Hippocampal formation (tissue), 2 donors: ENCODE measurements around the gene PSMA6.
A peak's percentile ranks its signal among the peaks of the same experiment; 100 is the strongest.
"Not testable (repeated sequence)": the region's sequence is repeated elsewhere in the genome, so short reads cannot be mapped to it uniquely, and the experiment has no call there.

Source experiments
- DNase-seq, 2 donors: peaks; one replicate each; lab custom pipeline; 2025; lab: John Stamatoyannopoulos, UW

The PSMA6 gene

DNA sequence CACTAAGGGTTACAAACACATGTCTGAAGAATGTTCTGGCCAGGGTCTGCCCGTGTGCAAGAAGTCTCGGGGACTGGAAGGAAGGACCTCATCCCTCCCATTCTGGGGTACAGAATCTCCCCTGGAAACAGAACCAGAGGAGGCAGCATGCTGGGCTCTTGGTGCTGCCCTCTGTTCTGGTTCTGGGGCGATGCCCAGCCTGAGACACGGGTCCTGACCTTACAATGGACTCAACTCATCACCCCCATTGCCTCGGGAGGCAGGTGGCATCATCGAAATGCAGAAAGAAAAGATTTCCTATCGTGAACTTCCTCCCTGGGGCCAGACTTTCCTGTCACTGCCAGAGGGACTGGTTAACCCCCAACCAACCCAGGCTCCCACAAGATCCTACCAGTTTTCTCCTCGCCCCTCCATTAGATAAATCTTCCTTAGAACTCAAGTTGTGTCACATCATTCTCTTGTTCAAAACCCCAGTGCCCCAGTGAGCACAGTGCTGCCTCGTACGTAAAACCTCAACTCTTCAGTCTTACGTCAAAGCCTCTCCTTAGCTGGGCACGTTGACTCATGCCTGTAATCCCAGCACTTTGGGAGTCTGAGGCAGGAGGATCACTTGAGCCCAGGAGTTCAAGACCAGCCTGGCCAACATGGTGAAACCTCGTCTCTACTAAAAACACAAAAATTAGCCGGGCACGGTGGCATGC lies 52.1 kb downstream of the PSMA6 start:
- DNase-seq = no peak

DNA sequence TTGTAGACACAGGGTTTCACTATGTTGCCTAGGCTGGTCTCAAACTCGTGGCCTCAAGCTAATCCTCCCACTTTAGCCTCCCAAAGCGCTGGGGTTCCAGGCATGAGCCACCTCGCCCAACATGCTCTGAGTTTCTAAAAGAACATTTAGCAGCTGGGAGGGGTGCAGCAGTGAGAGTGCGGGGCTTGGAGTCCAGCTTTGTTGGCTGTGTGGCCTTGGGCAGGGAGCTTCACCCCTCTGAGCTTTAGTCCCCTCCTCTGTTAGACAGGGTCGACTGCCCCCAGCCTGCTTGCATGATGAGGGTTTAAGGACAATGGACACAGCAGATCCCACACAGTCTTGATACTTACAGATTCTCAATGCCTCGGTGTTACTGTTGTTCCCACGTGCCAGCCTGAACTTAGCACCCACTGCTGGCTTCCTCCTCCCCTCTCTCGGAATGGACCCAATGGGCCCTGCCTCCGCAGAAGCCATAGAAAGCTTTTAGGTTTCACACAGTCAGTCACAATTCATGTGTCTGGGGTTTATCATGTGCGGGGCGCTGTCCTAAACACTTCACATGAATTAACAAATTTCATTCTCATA lies 54.6 kb downstream of the PSMA6 start:
- no peak for DNase-seq

DNA sequence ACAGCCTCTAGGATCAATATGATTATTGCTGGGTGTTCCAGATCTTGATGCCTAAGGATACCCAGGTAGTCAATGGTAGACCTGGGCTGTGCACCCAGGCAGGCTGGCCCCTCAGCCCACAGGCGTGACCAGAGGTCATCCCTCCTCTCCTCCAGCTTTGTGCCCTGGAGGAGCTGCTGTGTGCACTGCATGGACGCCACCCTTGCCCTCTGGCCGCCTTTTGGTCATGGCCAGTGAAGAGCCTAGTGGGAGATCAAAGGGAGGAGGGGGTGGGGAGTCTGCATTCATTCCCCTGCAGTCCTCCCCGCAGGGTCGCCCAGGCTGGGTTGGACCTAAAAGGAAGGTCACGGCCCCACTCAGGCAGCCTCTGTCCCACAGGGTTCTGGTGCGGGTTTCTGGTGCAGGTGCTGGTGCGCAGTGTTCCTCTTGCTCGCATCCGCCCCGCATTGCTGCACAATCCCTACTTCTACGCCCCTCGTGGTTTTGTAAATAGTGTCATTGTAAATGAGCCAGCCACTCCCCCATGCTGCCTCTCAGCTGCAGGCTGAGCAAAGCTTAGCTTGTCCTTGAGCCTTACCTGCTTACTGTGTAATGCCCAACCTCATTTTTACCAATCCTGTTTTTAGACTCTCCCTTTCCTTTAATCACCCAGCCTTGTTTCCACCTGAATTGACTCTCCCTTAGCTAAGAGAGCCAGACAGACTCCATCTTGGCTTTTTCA lies 55.3 kb downstream of the PSMA6 start:
- DNase-seq = no peak

DNA sequence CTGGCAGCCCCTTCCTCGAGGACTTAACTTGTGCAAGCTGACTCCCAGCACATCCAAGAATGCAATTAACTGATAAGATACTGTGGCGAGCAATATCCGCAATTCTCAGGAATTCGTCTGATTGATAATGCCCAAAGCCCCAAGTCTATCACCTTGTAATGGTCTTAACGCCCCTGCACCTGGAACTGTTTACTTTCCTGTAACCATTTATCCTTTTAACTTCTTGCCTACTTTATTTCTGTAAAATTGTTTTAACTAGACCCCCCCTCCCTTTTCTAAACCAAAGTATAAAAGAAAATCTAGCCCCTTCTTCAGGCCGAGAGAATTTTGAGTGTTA lies 55.8 kb downstream of the PSMA6 start:
- not testable (repeated sequence) for DNase-seq

DNA sequence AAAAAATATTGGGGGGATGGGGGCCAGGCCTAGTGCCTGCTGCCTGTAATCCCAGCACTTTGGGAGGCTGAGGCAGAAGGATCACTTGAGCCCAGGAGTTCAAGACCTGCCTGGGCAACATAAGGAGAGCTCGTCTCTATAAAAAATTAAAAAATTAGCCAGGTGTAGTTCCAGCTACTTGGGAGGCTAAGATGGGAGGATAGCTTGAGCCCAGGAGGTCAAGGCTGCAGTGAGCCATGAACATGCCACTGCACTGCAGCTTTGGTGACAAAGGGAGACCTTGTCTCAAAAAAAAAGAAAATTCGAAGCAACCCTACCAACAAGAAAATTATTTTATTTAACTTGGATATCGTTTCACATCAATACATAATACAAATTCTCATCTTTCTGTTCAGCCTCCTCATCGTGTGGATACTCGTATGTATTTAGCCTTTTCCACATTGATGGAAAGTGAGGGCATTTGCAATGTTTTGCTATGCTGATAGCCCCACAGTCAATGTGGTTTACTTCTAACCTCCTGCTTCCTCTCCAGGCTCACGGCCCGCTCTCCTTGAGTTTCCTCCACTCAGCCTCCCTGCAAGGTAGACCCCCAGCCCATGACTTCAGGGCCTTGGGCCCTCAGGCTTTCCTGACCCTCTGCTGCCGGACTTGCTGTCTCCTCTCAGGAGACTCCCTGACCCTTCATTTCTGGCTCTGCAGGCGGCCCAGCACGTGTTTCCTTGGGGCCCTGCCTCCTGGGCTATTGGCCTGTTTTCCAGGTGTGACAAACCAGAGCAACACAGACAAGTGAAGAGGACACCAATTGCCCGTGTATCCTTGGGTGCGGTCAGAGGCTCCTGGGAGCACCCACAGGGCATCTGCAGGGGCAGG lies 57.5 kb downstream of the PSMA6 start:
- no peak for DNase-seq

DNA sequence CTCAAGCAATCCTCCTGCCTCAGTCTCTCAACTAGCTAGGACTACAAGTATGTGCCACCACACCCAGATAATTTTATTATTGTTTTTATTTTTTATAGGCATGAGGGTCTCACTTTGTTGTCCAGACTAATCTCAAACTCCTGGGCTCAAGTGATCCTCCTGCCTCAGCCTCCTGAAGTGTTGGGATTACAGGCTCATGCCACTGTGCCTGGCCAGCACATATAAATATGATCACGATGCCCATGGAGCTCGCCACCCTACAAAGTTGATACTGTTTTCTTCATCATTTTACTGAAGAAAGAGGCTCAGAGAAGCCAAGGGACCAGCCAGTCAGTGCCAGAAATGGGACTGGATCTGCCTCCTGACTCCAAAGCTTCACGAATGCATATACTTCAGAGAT lies 59.3 kb downstream of the PSMA6 start:
- DNase-seq = no peak

DNA sequence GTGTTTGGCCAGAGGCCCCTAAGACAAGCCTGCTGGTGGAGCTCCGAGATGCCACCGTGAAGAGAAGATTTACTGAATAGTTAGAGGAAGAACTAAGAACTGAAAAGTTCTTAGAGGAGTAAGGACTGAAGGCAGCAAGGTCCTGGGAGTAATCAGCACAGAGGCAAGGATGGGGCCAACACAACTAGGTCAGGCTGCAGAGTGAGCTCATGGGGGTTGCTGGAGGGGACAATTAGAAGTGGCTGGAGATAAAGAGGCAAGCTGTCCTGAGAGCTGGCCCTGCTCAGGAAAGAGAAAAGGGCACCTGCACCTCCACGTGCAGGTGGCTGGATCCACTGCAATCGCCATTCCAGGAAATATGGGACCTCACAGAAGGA lies 59.7 kb downstream of the PSMA6 start:
- DNase-seq = no peak

DNA sequence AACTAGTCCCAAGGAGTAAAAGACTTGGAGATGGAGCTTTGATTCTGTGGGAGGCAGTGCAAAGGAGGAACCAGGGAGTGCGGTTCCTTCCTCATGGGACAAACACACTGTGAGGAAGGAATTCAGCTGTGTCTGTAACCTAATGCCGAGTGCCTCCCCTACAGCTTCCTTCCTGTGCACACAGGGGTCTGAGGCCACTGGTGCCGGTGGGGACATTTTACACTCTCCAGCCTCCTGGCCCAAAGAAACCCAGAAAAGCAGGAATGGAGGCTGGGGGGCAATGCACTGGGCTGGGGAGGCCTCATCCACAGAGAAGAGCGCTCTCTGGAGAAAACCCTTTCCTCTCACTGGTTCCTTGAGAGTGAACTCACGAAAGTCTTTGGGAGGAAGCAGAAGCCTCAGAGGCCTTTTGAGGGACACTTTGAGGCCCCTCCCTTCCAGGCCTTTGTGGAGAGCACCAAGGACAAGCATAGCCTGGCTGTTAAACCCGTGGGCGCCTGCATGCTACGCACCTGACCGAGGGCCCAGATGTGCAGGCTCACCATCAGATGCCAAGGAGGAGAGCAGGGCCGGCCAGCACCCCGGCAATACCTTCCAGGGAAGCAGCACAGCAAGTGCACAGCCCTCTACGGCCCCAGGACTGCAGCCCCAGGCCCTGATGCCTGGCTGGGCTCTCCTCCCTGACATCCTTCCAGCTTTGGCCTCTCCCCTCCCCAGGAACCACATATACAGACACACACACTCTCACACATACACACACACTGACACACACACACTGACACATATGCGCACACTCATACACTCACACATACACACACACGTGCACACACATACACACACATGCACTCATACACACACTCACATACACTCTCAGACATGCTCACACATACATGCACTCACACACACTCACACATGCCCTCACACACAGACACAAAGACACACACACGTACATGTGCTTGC lies 60.4 kb downstream of the PSMA6 start:
- DNase-seq = no peak

DNA sequence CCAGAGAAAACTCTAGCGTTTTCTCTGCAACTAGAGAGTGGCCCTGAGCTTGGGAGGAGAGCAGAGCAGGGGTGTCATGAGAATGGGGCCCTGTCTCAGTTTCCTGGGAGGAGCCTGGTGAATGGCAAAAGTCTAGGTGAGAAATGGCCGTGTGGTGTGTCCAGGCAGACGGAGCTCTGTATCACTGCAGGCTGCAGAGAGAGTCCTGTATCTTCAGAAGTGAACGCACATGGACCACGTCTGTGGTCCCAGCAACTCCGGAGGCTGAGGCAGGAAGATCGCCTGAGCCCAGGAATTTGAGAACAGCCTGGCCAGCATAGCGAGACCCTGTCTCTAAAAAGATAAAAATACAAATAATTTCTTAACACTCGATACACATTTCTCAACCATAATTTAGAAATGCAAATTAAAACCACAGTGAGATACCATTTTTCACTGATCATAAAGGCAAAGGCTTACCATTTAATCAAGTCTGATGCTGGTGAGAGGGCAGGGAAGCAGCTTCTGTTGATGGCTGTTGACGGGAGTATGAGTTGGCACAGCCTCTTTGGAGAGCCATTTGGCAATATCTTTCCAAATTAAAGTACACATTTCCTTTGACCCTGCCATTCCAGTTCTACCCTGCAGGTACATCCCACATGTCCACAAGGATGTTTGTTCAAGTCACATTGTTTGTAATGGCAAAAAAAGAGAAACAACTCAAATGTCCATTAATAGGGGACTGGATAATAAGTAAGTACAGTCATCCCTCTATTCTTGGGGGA lies 61.4 kb downstream of the PSMA6 start:
- no peak for DNase-seq

DNA sequence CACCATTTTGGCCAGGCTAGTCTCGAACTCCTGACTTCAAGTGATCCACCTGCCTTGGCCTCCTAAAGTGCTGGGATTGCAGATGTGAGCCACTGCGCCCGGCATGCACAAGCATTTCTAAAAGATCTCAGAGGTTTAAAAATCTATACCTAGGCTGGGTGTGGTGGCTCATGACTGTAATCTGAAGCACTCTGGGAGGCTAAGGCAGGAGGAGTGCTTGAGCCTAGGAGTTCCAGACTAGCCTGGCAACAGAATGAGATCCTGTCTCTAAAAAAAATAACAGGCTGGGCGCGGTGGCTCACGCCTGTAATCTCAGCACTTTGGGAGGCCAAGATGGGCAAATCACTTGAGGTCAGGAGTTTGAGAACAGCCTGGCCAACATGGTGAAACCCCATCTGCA lies 63.1 kb downstream of the PSMA6 start:
- DNase-seq = not testable (repeated sequence)

DNA sequence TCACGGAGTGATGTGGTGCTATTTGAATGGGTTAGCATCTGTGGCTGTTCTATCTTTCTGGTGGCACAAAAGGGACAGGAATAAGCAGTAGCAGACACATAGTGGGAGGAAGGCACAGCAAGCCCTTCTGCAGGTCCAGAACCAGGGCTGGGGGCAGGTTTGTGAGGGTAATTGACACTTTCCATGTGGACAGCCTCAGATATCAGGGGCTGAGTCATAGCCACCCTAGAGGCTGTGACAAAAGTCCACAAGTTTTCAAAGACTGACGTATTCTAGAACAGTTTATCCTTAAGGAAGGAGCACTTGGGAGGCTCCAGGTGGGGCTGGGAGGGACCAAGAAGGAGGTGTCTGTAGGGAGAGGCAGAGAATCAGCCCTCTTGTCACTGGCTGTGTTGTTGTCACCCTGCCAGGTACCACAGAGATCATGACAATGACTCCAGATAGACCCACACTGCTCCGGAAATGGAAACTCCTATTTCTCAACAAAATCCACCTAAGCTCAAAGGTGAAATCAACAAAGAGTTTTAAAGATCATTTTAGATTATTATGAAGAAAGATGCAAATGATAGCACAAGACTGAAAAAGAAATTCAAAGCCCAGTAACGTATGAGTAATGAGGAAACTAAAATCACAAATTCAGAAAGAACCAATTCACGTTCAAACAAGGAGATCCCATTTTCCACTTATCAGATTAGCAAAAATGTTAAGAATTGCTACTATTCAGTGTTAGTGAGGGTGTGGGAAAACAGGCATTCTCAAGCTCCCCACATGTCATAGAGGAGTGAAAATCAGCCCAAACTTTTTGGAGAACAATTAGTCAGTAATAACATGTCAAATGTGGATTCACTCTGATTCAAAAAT lies 64.0 kb downstream of the PSMA6 start:
- no peak for DNase-seq

DNA sequence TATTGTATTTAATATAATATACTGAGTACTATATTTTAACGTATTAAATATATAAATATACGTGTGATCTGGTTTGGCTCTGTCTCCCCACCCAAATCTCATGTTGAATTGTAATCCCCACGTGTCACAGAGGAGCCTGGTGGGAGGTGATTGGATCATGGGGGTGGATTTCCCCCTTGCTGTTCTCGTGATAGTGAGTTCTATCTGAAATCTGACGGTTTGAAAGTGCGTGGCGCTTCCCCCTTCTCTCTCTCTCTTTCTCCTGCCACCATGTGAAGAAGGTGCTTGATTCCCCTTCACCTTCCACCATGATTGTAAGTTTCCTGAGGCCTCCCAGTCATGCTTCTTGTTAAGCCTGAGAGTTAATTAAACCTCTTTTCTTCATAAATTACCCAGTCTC lies 67.5 kb downstream of the PSMA6 start:
- not testable (repeated sequence) for DNase-seq

DNA sequence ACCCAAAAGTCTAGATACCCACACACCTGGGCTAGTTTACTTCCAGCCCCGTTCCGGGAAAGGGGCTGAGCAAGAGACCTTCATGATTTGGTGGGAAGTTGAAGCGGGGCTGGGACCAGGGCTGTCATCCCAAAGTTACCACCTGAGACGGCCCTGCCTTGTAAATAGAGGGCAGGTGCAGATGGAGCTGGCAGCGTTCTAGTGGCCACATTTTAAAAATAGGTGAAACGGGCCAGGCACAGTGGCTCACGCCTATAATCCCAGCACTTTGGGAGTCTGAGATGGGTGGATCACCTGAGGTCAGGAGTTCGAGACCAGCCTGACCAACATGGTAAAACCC lies 68.9 kb downstream of the PSMA6 start:
- no peak for DNase-seq

DNA sequence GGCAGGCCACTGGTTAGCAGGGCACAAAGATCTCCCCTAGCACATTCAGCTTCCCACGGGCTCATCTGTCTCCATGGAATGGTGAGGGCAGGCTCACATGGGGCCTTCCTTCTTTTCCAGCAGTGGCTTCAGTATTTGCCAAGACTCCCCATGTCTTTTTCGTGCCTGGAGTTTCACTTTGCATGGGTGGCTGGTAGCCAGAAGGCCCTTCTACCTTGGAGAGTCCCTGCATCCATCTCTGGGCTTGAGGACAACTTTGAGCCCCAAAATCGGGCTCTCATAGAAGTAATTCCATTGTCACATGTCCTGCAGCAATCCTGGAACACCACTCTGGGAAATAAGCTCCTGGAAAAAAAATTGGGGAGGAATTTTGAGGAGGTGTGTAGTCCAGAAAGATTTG lies 70.3 kb downstream of the PSMA6 start:
- no peak for DNase-seq

DNA sequence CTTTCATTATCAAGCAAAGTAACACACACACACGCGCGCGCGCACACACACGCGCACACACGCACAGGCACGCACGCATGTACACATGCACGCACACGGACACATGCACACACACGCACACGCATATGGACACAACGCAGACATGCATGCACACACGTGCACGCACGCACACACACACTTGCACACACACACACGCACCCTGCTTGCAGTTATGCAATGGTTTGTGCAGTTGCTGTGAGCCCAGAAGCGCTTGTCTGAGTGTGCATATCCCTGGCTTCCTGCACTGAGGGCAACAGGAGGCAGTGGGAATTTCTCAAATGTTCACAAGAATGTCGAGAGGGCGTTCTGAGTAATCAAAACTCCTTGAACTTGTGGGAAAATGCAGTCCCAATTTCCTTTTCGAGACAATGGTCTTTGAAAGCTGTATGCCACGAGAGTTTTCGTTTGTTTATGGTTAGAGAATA lies 70.8 kb downstream of the PSMA6 start:
- DNase-seq = no peak

DNA sequence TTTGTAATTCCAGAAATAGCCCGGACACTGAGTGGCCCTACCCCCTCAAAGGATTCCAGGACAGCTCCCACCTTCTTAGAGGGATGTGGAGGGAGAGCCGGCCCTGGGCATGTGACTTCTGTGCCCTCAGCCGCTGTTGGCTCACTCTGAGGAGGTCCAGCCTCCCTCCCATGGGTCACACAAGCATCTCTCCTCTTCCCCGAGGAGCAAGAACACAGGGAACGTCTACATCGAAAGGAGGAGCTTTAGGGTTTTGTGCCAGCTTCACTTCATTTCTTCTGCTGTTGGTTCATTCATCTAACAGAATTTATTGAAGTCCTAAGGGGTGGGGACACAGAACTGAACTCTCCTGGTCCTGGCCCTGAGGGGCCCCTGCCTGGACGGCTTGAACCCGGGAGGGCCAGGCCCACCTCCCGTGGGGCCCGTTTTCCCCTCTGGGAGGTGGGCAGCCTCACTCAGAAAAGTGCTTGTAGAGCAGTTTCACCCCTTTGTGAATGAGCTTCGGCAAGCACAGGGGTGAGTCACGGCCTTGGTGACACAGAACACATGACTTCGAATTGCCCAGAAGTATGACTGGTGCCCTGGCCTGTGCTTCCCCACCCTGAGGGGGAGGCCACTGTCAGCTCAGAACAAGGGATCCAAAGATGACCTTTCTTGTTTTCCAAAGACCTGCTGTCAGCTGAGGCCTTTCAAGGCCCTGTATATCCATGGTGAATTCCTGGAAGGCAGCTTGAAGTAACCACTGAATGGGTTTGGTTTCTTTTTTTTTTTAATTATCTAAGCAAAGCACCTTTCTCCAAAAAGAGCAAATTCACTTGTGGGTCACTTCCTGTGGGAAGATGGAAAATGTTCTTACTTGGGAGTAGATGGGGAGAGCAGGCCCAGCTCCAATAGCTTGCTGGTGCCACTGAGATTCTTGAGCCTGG lies 73.2 kb downstream of the PSMA6 start:
- peak in 1 of 2 donors; percentile 19 for DNase-seq

DNA sequence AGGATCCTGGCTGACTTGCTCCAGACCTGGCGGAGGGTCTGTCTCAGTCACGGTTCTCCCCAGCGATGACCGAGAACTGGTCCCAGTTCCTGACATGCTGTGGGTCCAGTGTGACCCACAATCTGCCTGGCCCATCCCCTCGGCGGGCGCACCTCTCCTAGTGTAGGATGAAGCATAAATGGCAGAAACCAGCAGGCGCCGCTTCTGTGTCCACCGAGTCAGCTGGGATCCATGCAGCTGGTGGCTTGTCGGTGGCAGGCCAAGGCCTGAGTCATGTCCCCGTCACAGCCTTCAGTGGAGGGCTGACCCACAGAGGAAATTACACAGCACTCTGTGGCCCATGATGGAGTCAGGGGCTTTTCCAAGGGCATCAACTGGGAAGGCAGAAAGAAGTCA lies 73.9 kb downstream of the PSMA6 start:
- peak in 1 of 2 donors; percentile 12 for DNase-seq

DNA sequence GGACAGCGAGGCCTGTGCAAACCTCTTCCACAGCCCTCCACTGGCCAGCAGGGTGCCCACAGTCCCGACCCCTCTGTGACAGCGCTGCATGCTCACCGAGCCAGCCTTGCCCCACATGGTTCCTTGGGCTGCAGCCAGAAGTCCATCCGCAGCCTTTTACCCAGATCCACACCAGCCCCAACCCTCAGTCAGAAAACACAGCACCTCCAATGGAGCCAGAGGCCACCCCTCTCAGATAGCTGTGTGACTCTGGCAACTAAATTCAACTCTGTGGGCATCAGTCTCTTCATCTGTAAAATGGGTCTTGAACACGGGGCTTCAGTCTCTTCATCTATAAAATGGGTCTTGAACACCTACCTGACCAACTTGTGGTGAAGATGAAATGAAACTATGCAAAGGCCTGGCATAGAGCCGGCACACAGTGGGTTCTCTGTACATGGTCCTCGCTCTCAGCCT lies 74.4 kb downstream of the PSMA6 start:
- no peak for DNase-seq

DNA sequence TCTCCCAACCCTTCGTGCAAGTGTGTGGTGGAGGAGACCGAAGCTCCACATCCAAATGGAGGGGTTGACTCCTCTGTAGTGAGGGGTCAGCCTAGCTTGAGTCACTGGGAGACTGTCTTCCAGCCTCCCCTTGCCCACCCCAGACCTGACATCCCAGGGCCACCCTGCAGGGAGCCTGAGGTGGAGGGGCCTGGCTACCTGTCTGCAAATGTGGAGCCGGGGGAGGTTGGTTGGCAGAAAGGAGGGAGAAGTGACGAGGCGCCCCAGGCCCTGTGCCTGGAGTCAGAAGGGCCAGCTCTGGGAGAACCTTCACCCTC lies 74.8 kb downstream of the PSMA6 start:
- DNase-seq = no peak
